C4-2B (cell line): ENCODE data around the gene COA3.

Experiments used
- H3K27ac ChIP-seq: fragments of 450-650 bp; 2 replicates; pipeline ENCODE4 v1.5.1; 2017
- CTCF ChIP-seq: fragments of 450-650 bp; conservative IDR thresholded peaks from 2 replicates; pipeline ENCODE4 v1.5.1; 2017; ENCODE audit warnings: mild to moderate bottlenecking
- ZFX ChIP-seq: fragments of 450-650 bp; IDR thresholded peaks from 2 replicates; pipeline ENCODE4 v1.6.1; 2017

COA3 gene

GRCh38 chr17:42784811-42785592, 13.5 kb downstream of the COA3 start:
- TF ChIP-seq ZFX (no peak), CTCF (no peak)
- H3K27ac ChIP-seq: no peak overlapping the region

GRCh38 chr17:42784409-42784808, 14.1 kb downstream of the COA3 start:
- no peak for TF ChIP-seq ZFX
- no peak overlapping the region for H3K27ac ChIP-seq

- H3K27ac ChIP-seq: no peak overlapping the region
- TF ChIP-seq CTCF (no peak), ZFX (no peak)
These were observed 14.7 kb downstream of the COA3 start for GRCh38 chr17:42783791-42784138.

GRCh38 chr17:42783062-42783790, 15.3 kb downstream of the COA3 start:
- H3K27ac ChIP-seq: no peak overlapping the region
- TF ChIP-seq CTCF (no peak), ZFX (no peak)

GRCh38 chr17:42782166-42783061, 16.1 kb downstream of the COA3 start:
- no peak for TF ChIP-seq CTCF
- no peak overlapping the region for H3K27ac ChIP-seq

GRCh38 chr17:42781639-42782165, 16.8 kb downstream of the COA3 start:
- no peak overlapping the region for H3K27ac ChIP-seq
- no peak for TF ChIP-seq CTCF
- TF ChIP-seq ZFX: no peak

- TF ChIP-seq CTCF (no peak), ZFX (no peak)
- H3K27ac ChIP-seq: no peak overlapping the region
These were observed 17.5 kb downstream of the COA3 start for GRCh38 chr17:42780851-42781638.
